Measurements from ENCODE around the gene HAAO. TPM values are rescaled to one million over a fixed set of nuclear protein-coding genes. Genes with fewer than 3 reads are reported as not detected.

The HAAO gene
- total and polyA plus RNA-seq, 2 of the 13 experiments (the other 11 are each of a cell fraction or from before 2014, with no cell fraction given): 36.1 to 42.7 TPM

- TF ChIP-seq SP1 (IDR thresholded peaks at IDR 0.05) (no peak), SP1 (CRISPR knock-in tag; IDR thresholded peaks at IDR 0.05) (0 out of 2 replicates have a peak, but pooled peaks have one; percentile 37), POGZ (CRISPR knock-in tag; IDR thresholded peaks at IDR 0.05) (no peak), ZBTB38 (CRISPR knock-in tag; IDR thresholded peaks at IDR 0.05) (peak; percentile 46; the same call in 1 of the 2 replicates), ATAD3A (CRISPR knock-in tag; IDR thresholded peaks at IDR 0.05) (0 out of 2 replicates have a peak, but pooled peaks have one; percentile 41), RXRB (CRISPR knock-in tag; IDR thresholded peaks at IDR 0.05; ENCODE audit: borderline replicate concordance) (0 out of 2 replicates have a peak, but pooled peaks have one; percentile 25), SKIL (CRISPR knock-in tag; IDR thresholded peaks at IDR 0.05; ENCODE audit: borderline replicate concordance) (peak; percentile 48; the same call in 1 of the 2 replicates), PPARG (CRISPR knock-in tag; conservative IDR thresholded peaks at IDR 0.05) (0 out of 2 replicates have a peak, but pooled peaks have one; percentile 24), ZFP41 (CRISPR knock-in tag; IDR thresholded peaks at IDR 0.05; ENCODE audit: borderline replicate concordance) (0 out of 2 replicates have a peak, but pooled peaks have one; percentile 32), NCOA1 (CRISPR knock-in tag; IDR thresholded peaks at IDR 0.05) (0 out of 2 replicates have a peak, but pooled peaks have one; percentile 17), TSC22D2 (CRISPR knock-in tag; IDR thresholded peaks at IDR 0.05; ENCODE audit: borderline replicate concordance) (0 out of 2 replicates have a peak, but pooled peaks have one; percentile 57), MIER3 (CRISPR knock-in tag; IDR thresholded peaks at IDR 0.05; ENCODE audit: borderline replicate concordance) (0 out of 2 replicates have a peak, but pooled peaks have one; percentile 48), POGK (CRISPR knock-in tag; conservative IDR thresholded peaks at IDR 0.05) (0 out of 2 replicates have a peak, but pooled peaks have one; percentile 39), THAP11 (CRISPR knock-in tag; IDR thresholded peaks at IDR 0.05) (peak; percentile 56; the same call in 1 of the 2 replicates), ZNF3 (CRISPR knock-in tag; IDR thresholded peaks at IDR 0.05) (0 out of 2 replicates have a peak, but pooled peaks have one; percentile 41), ZMYM3 (CRISPR knock-in tag; IDR thresholded peaks at IDR 0.05) (0 out of 2 replicates have a peak, but pooled peaks have one; percentile 18), SKI (IDR thresholded peaks at IDR 0.05; ENCODE audit: partially characterized antibody) (peak; percentile 22), HOXA3 (CRISPR knock-in tag; IDR thresholded peaks at IDR 0.05) (peak; percentile 21; the same call in 1 of the 2 replicates)
- TF ChIP-seq, protein P1, sequence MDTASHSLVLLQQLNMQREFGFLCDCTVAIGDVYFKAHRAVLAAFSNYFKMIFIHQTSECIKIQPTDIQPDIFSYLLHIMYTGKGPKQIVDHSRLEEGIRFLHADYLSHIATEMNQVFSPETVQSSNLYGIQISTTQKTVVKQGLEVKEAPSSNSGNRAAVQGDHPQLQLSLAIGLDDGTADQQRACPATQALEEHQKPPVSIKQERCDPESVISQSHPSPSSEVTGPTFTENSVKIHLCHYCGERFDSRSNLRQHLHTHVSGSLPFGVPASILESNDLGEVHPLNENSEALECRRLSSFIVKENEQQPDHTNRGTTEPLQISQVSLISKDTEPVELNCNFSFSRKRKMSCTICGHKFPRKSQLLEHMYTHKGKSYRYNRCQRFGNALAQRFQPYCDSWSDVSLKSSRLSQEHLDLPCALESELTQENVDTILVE (CRISPR knock-in tag; IDR thresholded peaks at IDR 0.05): peak; percentile 60; the same call in 1 of the 2 replicates
- TF ChIP-seq, protein P2, sequence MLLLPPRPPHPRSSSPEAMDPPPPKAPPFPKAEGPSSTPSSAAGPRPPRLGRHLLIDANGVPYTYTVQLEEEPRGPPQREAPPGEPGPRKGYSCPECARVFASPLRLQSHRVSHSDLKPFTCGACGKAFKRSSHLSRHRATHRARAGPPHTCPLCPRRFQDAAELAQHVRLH (CRISPR knock-in tag; IDR thresholded peaks at IDR 0.05; ENCODE audit: borderline replicate concordance, low read depth): peak; percentile 76; the same call in 1 of the 2 replicates
- TF ChIP-seq, protein P3, sequence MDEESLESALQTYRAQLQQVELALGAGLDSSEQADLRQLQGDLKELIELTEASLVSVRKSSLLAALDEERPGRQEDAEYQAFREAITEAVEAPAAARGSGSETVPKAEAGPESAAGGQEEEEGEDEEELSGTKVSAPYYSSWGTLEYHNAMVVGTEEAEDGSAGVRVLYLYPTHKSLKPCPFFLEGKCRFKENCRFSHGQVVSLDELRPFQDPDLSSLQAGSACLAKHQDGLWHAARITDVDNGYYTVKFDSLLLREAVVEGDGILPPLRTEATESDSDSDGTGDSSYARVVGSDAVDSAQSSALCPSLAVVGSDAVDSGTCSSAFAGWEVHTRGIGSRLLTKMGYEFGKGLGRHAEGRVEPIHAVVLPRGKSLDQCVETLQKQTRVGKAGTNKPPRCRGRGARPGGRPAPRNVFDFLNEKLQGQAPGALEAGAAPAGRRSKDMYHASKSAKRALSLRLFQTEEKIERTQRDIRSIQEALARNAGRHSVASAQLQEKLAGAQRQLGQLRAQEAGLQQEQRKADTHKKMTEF (CRISPR knock-in tag; IDR thresholded peaks at IDR 0.05): 0 out of 2 replicates have a peak, but pooled peaks have one; percentile 28
These were observed 36.4 kb upstream of the HAAO start (continued) for GRCh38 chr2:42828487-42829425.
